Neutrophil (primary cell): ENCODE results near the gene CCDC138.

Experiments
- H3K27ac ChIP-seq: fragments of 200-600 bp; sonication (generic); 2 replicates; pipeline ENCODE4 v1.5.1; 2016; ENCODE audit warnings: mild to moderate bottlenecking, moderate library complexity
- H3K27me3 ChIP-seq: fragments of 200-600 bp; sonication (generic); 2 replicates; pipeline ENCODE4 v1.6.0; 2016; ENCODE audit warnings: mild to moderate bottlenecking
- H3K36me3 ChIP-seq: fragments of 200-600 bp; sonication (generic); 2 replicates; pipeline ENCODE4 v1.5.1; 2017
- H3K4me1 ChIP-seq, 2 experiments: fragments of 200-600 bp in 1 of 2; sonication (generic) in 1 of 2; 1 replicate in 1 of 2; 2 replicates in 1 of 2; pipeline versions ENCODE4 v1.5.1 to v1.6.1; 2013 to 2016; ENCODE audit warnings: low read depth in 1 of 2, low read length in 1 of 2, mild to moderate bottlenecking in 1 of 2, moderate library complexity in 1 of 2; ENCODE audit not compliant: control insufficient read depth in 1 of 2, insufficient read depth in 1 of 2
- H3K4me3 ChIP-seq, 2 experiments: fragments of 200-600 bp in 1 of 2; sonication (generic) in 1 of 2; 1 replicate in 1 of 2; 2 replicates in 1 of 2; pipeline ENCODE4 v1.5.1; 2013 to 2016; ENCODE audit warnings: low read depth in 1 of 2, low read length in 1 of 2, mild to moderate bottlenecking in 1 of 2, moderate library complexity in 1 of 2
- H3K9me3 ChIP-seq: fragments of 200-600 bp; sonication (generic); 2 replicates; pipeline ENCODE4 v1.5.1; 2016
- CTCF ChIP-seq: fragments of 200-600 bp; sonication (generic); IDR thresholded peaks from 2 replicates; pipeline ENCODE4 v1.5.1; 2016; ENCODE audit warnings: antibody characterized with exemption

CCDC138 gene

DNA sequence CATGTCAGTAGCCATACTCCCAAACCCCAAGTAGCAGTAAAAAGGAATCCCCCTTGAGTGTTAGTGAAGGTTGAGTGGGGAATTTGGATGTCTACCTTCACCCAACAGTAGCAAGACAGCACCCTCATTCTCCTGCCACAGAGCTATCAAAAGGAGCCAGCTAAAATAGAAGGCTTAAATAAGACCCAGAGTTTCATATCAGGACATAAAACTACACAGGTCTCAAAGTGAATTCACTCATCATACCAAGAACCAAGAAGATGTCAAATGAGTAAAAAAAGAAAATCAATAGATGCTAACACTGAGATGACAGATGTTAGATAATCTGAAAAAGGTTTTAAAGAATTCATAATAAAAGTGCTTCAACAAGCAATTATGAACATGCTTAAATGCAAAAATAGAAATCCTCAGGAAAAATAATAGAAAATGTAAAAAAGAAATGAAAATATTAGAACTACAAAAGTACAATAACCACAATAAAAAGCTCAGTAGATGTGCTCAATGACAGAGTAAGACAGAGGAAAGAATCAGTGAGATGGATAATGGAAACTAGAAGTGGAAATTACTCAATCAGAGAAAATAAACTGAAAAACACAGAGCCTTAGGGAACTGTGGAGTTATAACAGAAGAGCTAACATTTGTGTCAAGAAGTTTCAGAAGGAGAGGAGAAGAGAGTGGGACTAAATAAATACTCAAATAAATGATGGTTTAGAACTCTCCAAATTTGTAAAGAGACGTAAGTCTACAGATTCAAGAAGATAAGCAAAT, 111.9 kb downstream of the CCDC138 start:
- no peak for TF ChIP-seq CTCF
- Histone ChIP-seq H3K27me3 (no peaks in the 10 kb centered on the region), H3K4me1 (no peaks in the 10 kb centered on the region), H3K9me3 (no peaks in the 10 kb centered on the region), H3K27ac (no peak overlapping the region), H3K4me3 (no peak overlapping the region), H3K36me3 (no peaks in the 10 kb centered on the region)

DNA sequence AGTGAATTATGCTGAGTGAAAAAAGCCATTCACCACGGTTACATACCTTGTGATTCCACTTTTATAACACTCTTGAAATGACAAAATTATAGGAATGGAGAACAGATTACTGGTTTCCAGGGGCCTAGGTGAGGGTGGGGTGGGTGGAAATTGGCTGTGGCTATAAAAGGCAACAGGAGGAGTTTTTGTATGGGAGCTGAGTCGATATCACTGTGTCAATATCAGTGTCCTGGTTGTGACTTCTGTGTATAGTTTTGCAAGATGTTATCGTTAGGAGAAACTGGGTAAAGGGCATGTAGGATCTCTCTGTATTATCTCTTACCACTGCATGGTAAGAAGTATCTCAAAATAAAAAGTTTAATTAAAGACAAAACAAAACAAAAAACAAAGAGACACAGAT, 118.1 kb downstream of the CCDC138 start:
- H3K4me1 ChIP-seq, result no peaks in the 10 kb centered on the region
- H3K36me3 ChIP-seq, result no peaks in the 10 kb centered on the region
- H3K4me3 ChIP-seq, result no peak overlapping the region
- H3K27ac ChIP-seq, result no peak overlapping the region
- no peak for TF ChIP-seq CTCF
- no peaks in the 10 kb centered on the region for H3K27me3 ChIP-seq
- no peaks in the 10 kb centered on the region for H3K9me3 ChIP-seq

DNA sequence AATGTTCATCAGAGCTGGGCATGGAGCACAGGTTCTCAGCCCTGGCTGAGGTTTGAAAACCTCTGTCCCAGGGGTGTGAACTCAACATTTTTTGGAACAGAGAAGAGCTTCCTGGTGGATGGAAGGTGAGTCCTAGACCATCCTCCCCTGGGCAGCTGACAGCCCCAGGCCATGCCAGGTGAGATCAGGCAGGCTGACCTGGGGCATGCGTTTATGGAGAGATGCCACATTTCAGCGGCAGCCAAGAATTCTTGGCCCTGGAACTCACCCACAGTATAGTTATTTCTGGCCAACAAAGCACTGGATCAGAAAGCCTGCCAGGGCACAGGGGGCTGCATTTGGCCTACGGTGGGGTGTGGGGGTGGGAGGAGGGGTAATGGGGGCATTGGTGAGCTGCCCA, 118.6 kb downstream of the CCDC138 start:
- no peak for TF ChIP-seq CTCF
- Histone ChIP-seq H3K27me3 (no peaks in the 10 kb centered on the region), H3K36me3 (no peaks in the 10 kb centered on the region), H3K4me1 (no peaks in the 10 kb centered on the region), H3K9me3 (no peaks in the 10 kb centered on the region), H3K27ac (no peak overlapping the region), H3K4me3 (no peak overlapping the region)

- Histone ChIP-seq H3K36me3 (no peaks in the 10 kb centered on the region), H3K4me3 (no peak overlapping the region), H3K27me3 (no peaks in the 10 kb centered on the region), H3K4me1 (no peaks in the 10 kb centered on the region), H3K27ac (no peak overlapping the region), H3K9me3 (no peaks in the 10 kb centered on the region)
- TF ChIP-seq CTCF, result no peak
These were observed 119.3 kb downstream of the CCDC138 start for GRCh38 chr2:108905906-108906305.

DNA sequence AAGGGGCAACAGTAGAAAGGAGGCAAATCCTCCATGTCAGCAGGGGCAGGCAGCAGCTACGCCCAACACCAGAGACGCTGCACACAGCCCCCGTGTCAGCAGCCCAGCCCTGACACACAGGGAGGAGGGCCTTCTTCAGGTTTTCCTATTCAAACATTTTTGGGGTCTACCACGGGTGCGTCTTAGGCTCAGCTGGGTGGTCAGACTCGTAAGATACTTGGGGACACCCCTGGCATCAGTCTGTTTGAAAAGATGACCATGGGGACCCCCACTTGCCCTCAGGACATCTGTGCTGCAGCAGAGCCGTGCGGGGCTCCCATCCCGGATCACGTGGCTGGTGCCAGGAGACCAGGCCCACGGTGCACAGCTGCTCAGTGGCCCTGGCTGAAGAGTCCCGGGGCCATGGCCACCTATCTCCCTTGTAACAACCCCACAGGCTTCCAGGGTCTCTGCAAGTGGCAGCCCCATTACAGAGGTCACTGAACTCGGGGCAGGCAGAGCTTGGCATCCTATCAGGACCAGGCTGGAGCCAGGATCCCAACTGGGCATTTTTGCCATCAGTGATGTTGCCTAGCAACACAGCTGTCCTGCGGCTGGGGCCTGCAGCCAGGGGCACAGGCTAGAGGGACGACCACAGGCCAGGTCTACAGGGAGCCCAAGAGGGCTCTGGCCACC, 120.0 kb downstream of the CCDC138 start:
- Histone ChIP-seq H3K27ac (no peak overlapping the region), H3K4me3 (no peak overlapping the region), H3K27me3 (no peaks in the 10 kb centered on the region), H3K9me3 (no peaks in the 10 kb centered on the region), H3K36me3 (no peaks in the 10 kb centered on the region), H3K4me1 (no peaks in the 10 kb centered on the region)
- no peak for TF ChIP-seq CTCF
